Iris pigment epithelial cell (primary cell): ENCODE data around the gene CPSF4L.
"Not testable (repeated sequence)": the region's sequence is repeated elsewhere in the genome, so short reads cannot be mapped to it uniquely, and the experiment has no call there.

Experiments used
- DNase-seq: peaks from one replicate; pipeline ENCODE4 v3.0.0-alpha.2; 2011; ENCODE audit warnings: low read depth

CPSF4L gene, protein sequence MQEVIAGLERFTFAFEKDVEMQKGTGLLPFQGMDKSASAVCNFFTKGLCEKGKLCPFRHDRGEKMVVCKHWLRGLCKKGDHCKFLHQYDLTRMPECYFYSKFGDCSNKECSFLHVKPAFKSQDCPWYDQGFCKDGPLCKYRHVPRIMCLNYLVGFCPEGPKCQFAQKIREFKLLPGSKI

DNA sequence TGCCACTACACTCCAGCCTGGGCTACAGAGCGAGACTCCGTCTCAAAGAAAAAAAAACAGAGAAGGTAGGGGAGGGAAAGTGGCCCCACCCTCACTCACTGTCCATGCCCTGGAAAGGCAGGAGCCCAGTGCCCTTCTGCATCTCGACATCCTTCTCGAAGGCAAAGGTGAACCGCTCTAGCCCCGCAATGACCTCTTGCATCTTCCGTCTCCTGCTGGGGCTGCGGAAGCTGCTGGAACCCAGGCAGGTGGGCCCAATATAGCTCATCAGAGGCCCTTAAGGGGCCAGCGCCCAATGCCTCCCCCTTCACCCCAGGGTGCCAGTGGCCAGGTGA lies at the start of gene CPSF4L:
TSS of gene CPSF4L (minus strand) at position 264 of the 335 bp plus-strand sequence. CDS start at position 202, 62 bp downstream.
- no peak for DNase-seq

- no peak for DNase-seq
These were observed 49.7 kb upstream of the CPSF4L start for GRCh38 chr17:73311428-73311780.

DNA sequence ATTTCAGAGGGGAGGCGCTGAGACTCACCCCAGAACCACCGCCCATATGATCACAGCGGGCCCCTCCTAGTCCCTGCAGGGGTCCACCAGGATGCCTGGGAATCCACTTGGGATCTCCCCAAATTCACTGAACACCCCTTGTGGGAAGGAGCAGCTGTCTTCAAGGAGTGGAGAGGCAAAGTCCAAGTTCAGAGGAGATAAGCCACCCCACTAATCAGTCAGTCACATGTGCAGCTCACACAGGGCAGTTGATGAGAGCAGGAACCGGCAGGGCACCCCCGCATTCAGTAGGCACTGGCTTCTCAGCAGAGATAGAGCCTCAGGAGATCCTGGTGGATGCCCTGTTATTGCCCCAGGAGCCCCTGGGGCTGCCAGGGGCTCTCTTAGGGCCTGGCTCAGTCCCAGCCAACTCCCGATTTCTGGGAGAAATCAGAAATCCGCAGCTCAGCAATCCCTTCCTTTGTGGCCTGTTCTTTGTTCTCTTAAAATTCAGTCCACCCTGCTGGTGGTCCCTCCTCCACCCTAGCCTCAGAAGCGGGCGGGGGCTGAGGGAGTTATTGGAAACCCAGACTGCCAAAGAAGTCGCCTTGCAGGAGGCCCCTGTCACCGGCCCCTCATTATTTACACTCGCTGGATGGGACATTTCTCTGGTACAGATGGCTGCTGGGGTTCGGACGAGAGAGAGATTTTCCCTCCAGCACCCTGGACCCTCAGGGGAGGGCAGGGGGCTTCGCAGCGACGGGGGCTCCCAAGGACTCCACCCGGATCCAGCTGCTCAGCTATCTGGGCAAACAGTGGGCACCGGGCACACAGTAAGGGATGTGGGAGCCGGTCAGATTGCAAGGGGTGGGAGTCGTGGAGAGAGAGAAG lies 48.3 kb upstream of the CPSF4L start:
- no peak for DNase-seq

- not testable (repeated sequence) for DNase-seq
These were observed 47.3 kb upstream of the CPSF4L start for GRCh38 chr17:73308959-73309358.

GRCh38 chr17:73308017-73308823 lies 46.5 kb upstream of the CPSF4L start:
- DNase-seq, result peak; percentile 96

- DNase-seq, result no peak
These were observed 45.5 kb upstream of the CPSF4L start for GRCh38 chr17:73307130-73307529.

GRCh38 chr17:73305845-73306836 lies 44.5 kb upstream of the CPSF4L start:
- no peak for DNase-seq

GRCh38 chr17:73304971-73305812 lies 43.5 kb upstream of the CPSF4L start:
- peak; percentile 77 for DNase-seq

DNA sequence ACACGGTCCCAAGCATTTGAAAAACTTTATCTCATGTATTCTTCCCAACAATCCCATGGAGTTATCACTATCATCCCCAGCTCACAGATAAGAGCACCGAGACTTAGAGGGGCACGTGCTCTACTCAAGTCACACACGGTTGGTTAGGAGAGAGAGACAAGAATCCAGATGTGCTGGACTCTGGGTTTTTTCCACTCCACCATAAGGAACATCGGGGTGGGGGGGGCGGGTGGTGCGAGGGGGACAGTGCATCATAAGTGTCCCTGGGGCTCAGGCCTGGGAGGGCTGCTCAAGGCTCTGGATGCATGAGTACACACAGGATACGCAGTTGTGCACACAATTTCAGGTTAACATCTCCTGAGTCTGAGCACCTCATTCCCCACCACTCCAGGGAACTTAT lies 42.8 kb upstream of the CPSF4L start:
- no peak for DNase-seq

DNA sequence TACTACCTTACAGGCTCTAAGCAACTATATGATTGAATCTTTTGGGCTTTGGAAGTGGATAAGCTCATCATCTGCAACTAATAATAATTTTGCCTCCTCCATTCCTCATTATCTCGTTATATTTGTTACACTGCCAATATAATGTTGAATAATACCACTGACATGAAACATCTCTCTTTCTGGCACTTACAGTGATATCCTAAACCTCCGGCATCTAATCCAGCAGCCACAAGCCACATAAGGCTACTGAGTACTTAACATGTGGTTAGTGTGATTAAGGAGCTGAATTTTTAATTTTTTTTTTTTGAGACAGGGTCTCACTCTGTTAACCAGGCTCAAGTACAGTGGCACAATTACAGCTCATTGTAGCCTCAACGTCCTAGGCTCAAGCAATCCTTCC lies 40.5 kb upstream of the CPSF4L start:
- DNase-seq, result peak; percentile 76

- no peak for DNase-seq
These were observed 39.7 kb upstream of the CPSF4L start for GRCh38 chr17:73301369-73301768.

GRCh38 chr17:73300392-73300791 lies 38.7 kb upstream of the CPSF4L start:
- DNase-seq, result no peak

- DNase-seq, result peak; percentile 35
These were observed 36.5 kb upstream of the CPSF4L start for GRCh38 chr17:73297934-73298861.

GRCh38 chr17:73293480-73293911 lies 31.8 kb upstream of the CPSF4L start:
- DNase-seq, result peak; percentile 75

DNA sequence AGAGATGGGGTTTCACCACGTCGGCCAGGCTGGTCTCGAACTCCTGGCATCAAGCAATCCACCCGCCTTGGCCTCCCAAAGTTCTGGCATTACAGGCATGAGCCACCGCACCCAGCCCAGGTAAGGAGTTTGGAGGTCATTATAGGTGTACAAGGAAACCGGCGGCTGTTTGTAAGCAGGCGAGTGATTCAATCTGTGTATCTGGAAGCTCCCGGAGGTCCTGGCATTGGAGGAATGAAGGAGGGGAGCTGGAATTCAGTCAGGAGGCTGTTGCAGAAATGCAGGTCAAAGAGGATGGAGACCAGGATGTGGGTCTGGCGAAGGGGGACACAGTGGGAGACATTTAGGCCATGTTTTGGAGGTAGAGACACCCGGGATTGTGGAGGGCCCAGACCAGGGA lies 31.4 kb upstream of the CPSF4L start:
- no peak for DNase-seq

GRCh38 chr17:73292031-73292531 lies 30.4 kb upstream of the CPSF4L start:
- DNase-seq, result peak; percentile 74

DNA sequence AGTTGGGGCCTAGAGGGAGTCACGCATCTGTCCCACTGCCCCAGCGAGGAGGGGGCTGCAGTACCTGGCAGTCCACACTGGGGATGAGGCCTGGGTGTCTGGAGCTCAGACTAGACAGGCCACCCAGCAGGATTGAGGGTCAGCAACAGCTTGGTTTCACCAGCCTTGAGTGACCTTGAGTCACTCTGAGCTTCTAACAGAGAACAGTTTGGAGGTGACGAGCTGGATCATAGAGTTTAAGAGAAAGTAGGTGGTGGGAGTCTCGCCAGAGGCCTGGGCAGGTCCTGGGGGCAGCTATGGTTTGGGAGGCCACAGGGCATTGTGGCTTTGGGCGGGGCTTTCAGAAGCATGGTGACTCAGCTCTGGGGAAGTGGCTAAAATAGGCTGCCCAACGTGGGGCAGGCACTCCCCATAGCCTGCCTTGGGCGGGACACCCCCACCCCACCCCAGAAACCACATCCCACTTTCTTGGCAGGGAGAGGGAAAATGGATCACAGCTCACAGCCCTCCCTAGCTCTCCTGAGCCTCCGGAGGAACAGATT lies 29.7 kb upstream of the CPSF4L start:
- peak; percentile 82 for DNase-seq

GRCh38 chr17:73290399-73291259 lies 28.9 kb upstream of the CPSF4L start:
- DNase-seq, result no peak
